ENCODE results near the gene PDE6H.

- TF ChIP-seq CTCF (IDR thresholded peaks at IDR 0.05) (no peak), POLR2AphosphoS5 (IDR thresholded peaks at IDR 0.05) (no peak), POLR2A (IDR thresholded peaks at IDR 0.05) (no peak)
Observed at GRCh38 chr12:14934511-14934910, 38.3 kb upstream of the PDE6H start.

All from gastroesophageal sphincter (tissue), 3 donors.